B cell (primary cell): ENCODE measurements around the gene ZRSR2.

ENCODE experiments used
- EZH2 ChIP-seq: IDR thresholded peaks from 2 replicates; pipeline ENCODE4 v1.6.1; 2012; ENCODE audit warnings: borderline replicate concordance, low read depth, mild to moderate bottlenecking, moderate library complexity, low read length; ENCODE audit not compliant: insufficient read depth, poor library complexity, severe bottlenecking
- TF ChIP-seq, protein P1 (sequence below): fragments of 200-600 bp; IDR thresholded peaks from one replicate; pipeline ENCODE4 v1.8.0; 2022; ENCODE audit warnings: antibody characterized with exemption, mild to moderate bottlenecking

DNA sequence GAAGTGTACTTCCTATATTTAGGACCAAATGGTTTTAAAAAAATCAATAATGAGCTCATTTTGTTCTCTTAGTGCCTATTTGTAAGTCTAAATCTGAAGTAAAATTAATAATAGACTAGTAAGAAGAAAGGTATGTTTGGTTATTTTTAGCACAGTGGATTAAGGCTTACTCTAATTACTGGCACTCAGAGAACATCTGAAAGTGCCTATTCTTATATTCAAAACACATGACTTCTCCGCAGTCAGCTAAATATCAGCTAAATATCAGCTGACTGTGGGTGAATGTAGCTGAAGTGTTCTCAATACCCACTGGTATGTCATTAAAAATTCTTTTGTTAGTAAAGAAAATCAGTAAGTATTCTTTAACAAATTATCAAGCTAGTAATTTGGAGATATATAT lies 58.3 kb downstream of the ZRSR2 start:
- TF ChIP-seq, protein P1, sequence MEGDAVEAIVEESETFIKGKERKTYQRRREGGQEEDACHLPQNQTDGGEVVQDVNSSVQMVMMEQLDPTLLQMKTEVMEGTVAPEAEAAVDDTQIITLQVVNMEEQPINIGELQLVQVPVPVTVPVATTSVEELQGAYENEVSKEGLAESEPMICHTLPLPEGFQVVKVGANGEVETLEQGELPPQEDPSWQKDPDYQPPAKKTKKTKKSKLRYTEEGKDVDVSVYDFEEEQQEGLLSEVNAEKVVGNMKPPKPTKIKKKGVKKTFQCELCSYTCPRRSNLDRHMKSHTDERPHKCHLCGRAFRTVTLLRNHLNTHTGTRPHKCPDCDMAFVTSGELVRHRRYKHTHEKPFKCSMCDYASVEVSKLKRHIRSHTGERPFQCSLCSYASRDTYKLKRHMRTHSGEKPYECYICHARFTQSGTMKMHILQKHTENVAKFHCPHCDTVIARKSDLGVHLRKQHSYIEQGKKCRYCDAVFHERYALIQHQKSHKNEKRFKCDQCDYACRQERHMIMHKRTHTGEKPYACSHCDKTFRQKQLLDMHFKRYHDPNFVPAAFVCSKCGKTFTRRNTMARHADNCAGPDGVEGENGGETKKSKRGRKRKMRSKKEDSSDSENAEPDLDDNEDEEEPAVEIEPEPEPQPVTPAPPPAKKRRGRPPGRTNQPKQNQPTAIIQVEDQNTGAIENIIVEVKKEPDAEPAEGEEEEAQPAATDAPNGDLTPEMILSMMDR: no peak
- TF ChIP-seq EZH2: no peak
